Measurements from ENCODE around the gene TTC9.

GRCh38 chr14:70643967-70644366 is 2.3 kb downstream of the TTC9 start:
- no peak for TF ChIP-seq POLR2A (IDR thresholded peaks at IDR 0.05)
- TF ChIP-seq CTCF (IDR thresholded peaks at IDR 0.05), result no peak

Measured in testis (tissue), 2 donors.